Neural progenitor cell (in vitro differentiated cells): ENCODE results near the gene ATG3.

Experiments used
- EZH2 ChIP-seq: fragments of 200-600 bp; sonication (generic); IDR thresholded peaks from 2 replicates; pipeline ENCODE4 v1.6.1; 2017; ENCODE audit warnings: antibody characterized with exemption, mild to moderate bottlenecking, moderate library complexity
- EZH2phosphoT487 ChIP-seq: fragments of 200-600 bp; sonication (generic); IDR thresholded peaks from 2 replicates; pipeline ENCODE4 v1.6.1; 2017; ENCODE audit warnings: antibody characterized with exemption
- TF ChIP-seq, protein P1 (sequence below): fragments of 200-600 bp; sonication (generic); IDR thresholded peaks from 2 replicates; pipeline ENCODE4 v1.5.1; 2017; ENCODE audit warnings: antibody characterized with exemption, mild to moderate bottlenecking

GRCh38 chr3:112489674-112490479 lies 71.9 kb downstream of the ATG3 start:
- TF ChIP-seq, protein P1, sequence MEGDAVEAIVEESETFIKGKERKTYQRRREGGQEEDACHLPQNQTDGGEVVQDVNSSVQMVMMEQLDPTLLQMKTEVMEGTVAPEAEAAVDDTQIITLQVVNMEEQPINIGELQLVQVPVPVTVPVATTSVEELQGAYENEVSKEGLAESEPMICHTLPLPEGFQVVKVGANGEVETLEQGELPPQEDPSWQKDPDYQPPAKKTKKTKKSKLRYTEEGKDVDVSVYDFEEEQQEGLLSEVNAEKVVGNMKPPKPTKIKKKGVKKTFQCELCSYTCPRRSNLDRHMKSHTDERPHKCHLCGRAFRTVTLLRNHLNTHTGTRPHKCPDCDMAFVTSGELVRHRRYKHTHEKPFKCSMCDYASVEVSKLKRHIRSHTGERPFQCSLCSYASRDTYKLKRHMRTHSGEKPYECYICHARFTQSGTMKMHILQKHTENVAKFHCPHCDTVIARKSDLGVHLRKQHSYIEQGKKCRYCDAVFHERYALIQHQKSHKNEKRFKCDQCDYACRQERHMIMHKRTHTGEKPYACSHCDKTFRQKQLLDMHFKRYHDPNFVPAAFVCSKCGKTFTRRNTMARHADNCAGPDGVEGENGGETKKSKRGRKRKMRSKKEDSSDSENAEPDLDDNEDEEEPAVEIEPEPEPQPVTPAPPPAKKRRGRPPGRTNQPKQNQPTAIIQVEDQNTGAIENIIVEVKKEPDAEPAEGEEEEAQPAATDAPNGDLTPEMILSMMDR = no peak
- TF ChIP-seq EZH2phosphoT487 = no peak
- no peak for TF ChIP-seq EZH2
